Memory B cell (primary cell): ENCODE data around the gene DUOX2.

Experiments used
- ATAC-seq: fragments of 150-1000 bp; cut with Tn5 transposase; 2 replicates; pipeline ENCODE4 v1.10.0; 2021; ENCODE audit warnings: low read depth, mild to moderate bottlenecking, moderate library complexity
- DNase-seq, 2 donors: peaks; one replicate each; pipeline ENCODE4 v3.0.0; 2022; ENCODE audit warnings: low spot score in 2 of 2
- H3K27ac Mint-ChIP-seq: one replicate; pipeline ENCODE4 v1.8.0; 2022; ENCODE audit warnings: mild to moderate bottlenecking, moderate library complexity, mixed read lengths
- H3K27me3 Mint-ChIP-seq: one replicate; pipeline ENCODE4 v1.8.0; 2022; ENCODE audit warnings: mixed read lengths
- H3K36me3 Mint-ChIP-seq: one replicate; pipeline ENCODE4 v1.8.0; 2022; ENCODE audit warnings: mild to moderate bottlenecking, mixed read lengths
- H3K4me1 Mint-ChIP-seq: one replicate; pipeline ENCODE4 v1.8.0; 2022; ENCODE audit warnings: mixed read lengths
- H3K4me3 Mint-ChIP-seq: one replicate; pipeline ENCODE4 v1.8.0; 2022; ENCODE audit warnings: mild to moderate bottlenecking, moderate library complexity, mixed read lengths
- H3K9me3 Mint-ChIP-seq: one replicate; pipeline ENCODE4 v1.8.0; 2022; ENCODE audit warnings: mixed read lengths

The DUOX2 gene

GRCh38 chr15:45133561-45133920, 19.6 kb upstream of the DUOX2 start:
- Mint-ChIP-seq H3K27ac (no peak overlapping the region), H3K4me1 (peaks cover 8% of the 10 kb centered on the region), H3K9me3 (no peaks in the 10 kb centered on the region), H3K27me3 (peaks cover 23% of the 10 kb centered on the region), H3K4me3 (no peak overlapping the region), H3K36me3 (no peaks in the 10 kb centered on the region)
- ATAC-seq (no peak), DNase-seq (no peak)

GRCh38 chr15:45132844-45133560, 19.0 kb upstream of the DUOX2 start:
- no peak overlapping the region for H3K27ac Mint-ChIP-seq
- H3K27me3 Mint-ChIP-seq = peaks cover 25% of the 10 kb centered on the region

GRCh38 chr15:45131510-45131909, 17.5 kb upstream of the DUOX2 start:
- ATAC-seq = no peak
- Mint-ChIP-seq H3K27me3 (peaks cover 27% of the 10 kb centered on the region), H3K9me3 (no peaks in the 10 kb centered on the region)

More at GRCh38 chr15:45132844-45133560, 19.0 kb upstream of the DUOX2 start:
- Mint-ChIP-seq H3K9me3 (no peaks in the 10 kb centered on the region), H3K36me3 (no peaks in the 10 kb centered on the region), H3K4me1 (peaks cover 10% of the 10 kb centered on the region), H3K4me3 (no peak overlapping the region)
- ATAC-seq (no peak), DNase-seq (no peak)

GRCh38 chr15:45130291-45131000, 16.5 kb upstream of the DUOX2 start:
- H3K36me3 Mint-ChIP-seq = no peaks in the 10 kb centered on the region
- no peak for DNase-seq
- H3K4me3 Mint-ChIP-seq = peak overlapping the region; percentile 30
- H3K27me3 Mint-ChIP-seq = peaks cover 29% of the 10 kb centered on the region
- no peak overlapping the region for H3K27ac Mint-ChIP-seq
- no peaks in the 10 kb centered on the region for H3K9me3 Mint-ChIP-seq
- peaks cover 10% of the 10 kb centered on the region for H3K4me1 Mint-ChIP-seq
- no peak for ATAC-seq

More at GRCh38 chr15:45131510-45131909, 17.5 kb upstream of the DUOX2 start:
- Mint-ChIP-seq H3K36me3 (no peaks in the 10 kb centered on the region), H3K4me3 (no peak overlapping the region), H3K27ac (no peak overlapping the region), H3K4me1 (peaks cover 10% of the 10 kb centered on the region)
- DNase-seq = no peak

GRCh38 chr15:45129651-45130129, 15.7 kb upstream of the DUOX2 start, which contains the start of the genes DUOX1 and DUOXA1:
Gene DUOX1, plus strand, starts transcription at chr15:45129994. Its CDS starts 1,973 bp downstream, at chr15:45131967.
Gene DUOXA1, minus strand, starts transcription at chr15:45129879. Its CDS starts 6,865 bp downstream, at chr15:45123014.
- DNase-seq (no peak), ATAC-seq (peak; percentile 63)
- peaks cover 7% of the 10 kb centered on the region for H3K4me1 Mint-ChIP-seq
- H3K36me3 Mint-ChIP-seq = no peaks in the 10 kb centered on the region
- no peaks in the 10 kb centered on the region for H3K9me3 Mint-ChIP-seq
- no peak within 1 kb of the TSS for H3K27ac Mint-ChIP-seq
- peak within 1 kb of the TSS; percentile 30 for H3K4me3 Mint-ChIP-seq
- peaks cover 33% of the 10 kb centered on the region for H3K27me3 Mint-ChIP-seq

- peaks cover 28% of the 10 kb centered on the region for H3K27me3 Mint-ChIP-seq
- H3K36me3 Mint-ChIP-seq = no peaks in the 10 kb centered on the region
- H3K27ac Mint-ChIP-seq = no peak overlapping the region
- ATAC-seq (no peak), DNase-seq (no peak)
- peaks cover 3% of the 10 kb centered on the region for H3K4me1 Mint-ChIP-seq
- H3K9me3 Mint-ChIP-seq = no peaks in the 10 kb centered on the region
- peak overlapping the region; percentile 18 for H3K4me3 Mint-ChIP-seq
These were observed 15.1 kb upstream of the DUOX2 start for GRCh38 chr15:45128971-45129639.

GRCh38 chr15:45126535-45127158, 12.7 kb upstream of the DUOX2 start:
- peaks cover 26% of the 10 kb centered on the region for H3K27me3 Mint-ChIP-seq
- ATAC-seq (peak; percentile 86), DNase-seq (peak; percentile 44 to 55)
- no peaks in the 10 kb centered on the region for H3K36me3 Mint-ChIP-seq
- no peak overlapping the region for H3K27ac Mint-ChIP-seq
- no peaks in the 10 kb centered on the region for H3K9me3 Mint-ChIP-seq
- no peak overlapping the region for H3K4me3 Mint-ChIP-seq
- H3K4me1 Mint-ChIP-seq = peaks cover 2% of the 10 kb centered on the region

- no peak overlapping the region for H3K27ac Mint-ChIP-seq
These were observed 9.4 kb upstream of the DUOX2 start for GRCh38 chr15:45123397-45123796.

GRCh38 chr15:45122719-45123118, 8.7 kb upstream of the DUOX2 start:
- peaks cover 6% of the 10 kb centered on the region for H3K4me1 Mint-ChIP-seq
- ATAC-seq (no peak), DNase-seq (no peak)
- H3K4me3 Mint-ChIP-seq = no peak overlapping the region
- no peak overlapping the region for H3K27ac Mint-ChIP-seq
- peaks cover 31% of the 10 kb centered on the region for H3K27me3 Mint-ChIP-seq
- H3K9me3 Mint-ChIP-seq = no peaks in the 10 kb centered on the region
- H3K36me3 Mint-ChIP-seq = no peaks in the 10 kb centered on the region

More at GRCh38 chr15:45123397-45123796, 9.4 kb upstream of the DUOX2 start:
- Mint-ChIP-seq H3K36me3 (no peaks in the 10 kb centered on the region), H3K4me3 (no peak overlapping the region), H3K4me1 (peaks cover 2% of the 10 kb centered on the region), H3K27me3 (peaks cover 28% of the 10 kb centered on the region), H3K9me3 (no peaks in the 10 kb centered on the region)
- ATAC-seq (no peak), DNase-seq (no peak)

GRCh38 chr15:45121706-45122417, 7.9 kb upstream of the DUOX2 start:
- no peak overlapping the region for H3K27ac Mint-ChIP-seq
- peaks cover 35% of the 10 kb centered on the region for H3K27me3 Mint-ChIP-seq
- no peak for ATAC-seq
- peaks cover 13% of the 10 kb centered on the region for H3K4me1 Mint-ChIP-seq
- H3K9me3 Mint-ChIP-seq = no peaks in the 10 kb centered on the region
- DNase-seq = no peak
- H3K36me3 Mint-ChIP-seq = no peaks in the 10 kb centered on the region
- no peak overlapping the region for H3K4me3 Mint-ChIP-seq

- DNase-seq (no peak), ATAC-seq (no peak)
- Mint-ChIP-seq H3K9me3 (no peaks in the 10 kb centered on the region), H3K4me1 (peaks cover 17% of the 10 kb centered on the region), H3K4me3 (no peak overlapping the region), H3K36me3 (no peaks in the 10 kb centered on the region), H3K27me3 (peaks cover 36% of the 10 kb centered on the region), H3K27ac (no peak overlapping the region)
These were observed 7.0 kb upstream of the DUOX2 start for GRCh38 chr15:45121020-45121419.

- H3K9me3 Mint-ChIP-seq = no peaks in the 10 kb centered on the region
- no peaks in the 10 kb centered on the region for H3K36me3 Mint-ChIP-seq
- H3K4me1 Mint-ChIP-seq = peaks cover 17% of the 10 kb centered on the region
- peaks cover 39% of the 10 kb centered on the region for H3K27me3 Mint-ChIP-seq
- H3K27ac Mint-ChIP-seq = no peak overlapping the region
- DNase-seq (no peak), ATAC-seq (no peak)
- H3K4me3 Mint-ChIP-seq = no peak overlapping the region
These were observed 6.4 kb upstream of the DUOX2 start for GRCh38 chr15:45120081-45120972.
